MCF 10A (cell line): ENCODE results near the gene HS3ST1. TPM values are rescaled to one million over a fixed set of nuclear protein-coding genes. Genes with fewer than 3 reads are reported as not detected.

Experiments used
- BruUV-seq: library from RNA; stranded (reverse); fragments of 400-500 nt; replicated peaks from 2 replicates; lab custom pipeline; 2021; lab: Mats Ljungman, UMichigan
- CTCF ChIA-PET: fragments of 300-600 bp; sonication (Branson Sonifier 250); formaldehyde crosslinking; extraction: SDS; loops from one replicate; lab custom pipeline; 2021; ENCODE audit warnings: antibody characterized with exemption, inconsistent platforms; lab: Yijun Ruan, JAX
- POLR2A ChIA-PET: fragments of 300-600, 350-650 bp; sonication (Branson Sonifier 250); formaldehyde crosslinking; extraction: SDS; loops from one replicate; lab custom pipeline; 2020; ENCODE audit warnings: antibody characterized with exemption, inconsistent platforms; lab: Yijun Ruan, JAX
- DNase-seq: peaks from one replicate; pipeline ENCODE4 v3.0.0-alpha.2; 2018; ENCODE audit not compliant: unreplicated experiment
- H3K27ac Mint-ChIP-seq: one replicate; pipeline ENCODE4 v1.8.0; 2022; ENCODE audit warnings: mild to moderate bottlenecking, low read depth, mixed read lengths; ENCODE audit not compliant: unreplicated experiment
- H3K27me3 Mint-ChIP-seq: one replicate; pipeline ENCODE4 v1.8.0; 2022; ENCODE audit warnings: mixed read lengths; ENCODE audit not compliant: insufficient read depth, unreplicated experiment
- H3K36me3 Mint-ChIP-seq: one replicate; pipeline ENCODE4 v1.8.0; 2022; ENCODE audit warnings: mild to moderate bottlenecking, moderate library complexity, mixed read lengths; ENCODE audit not compliant: insufficient read depth, unreplicated experiment
- H3K4me1 Mint-ChIP-seq: one replicate; pipeline ENCODE4 v1.8.0; 2022; ENCODE audit warnings: mixed read lengths; ENCODE audit not compliant: insufficient read depth, unreplicated experiment
- H3K4me3 Mint-ChIP-seq: one replicate; pipeline ENCODE4 v1.8.0; 2022; ENCODE audit warnings: mild to moderate bottlenecking, moderate library complexity, mixed read lengths; ENCODE audit not compliant: unreplicated experiment
- H3K9me3 Mint-ChIP-seq: one replicate; pipeline ENCODE4 v1.8.0; 2022; ENCODE audit warnings: mixed read lengths; ENCODE audit not compliant: unreplicated experiment
- CTCF ChIP-seq: fragments of 200-600 bp; IDR thresholded peaks from one replicate; pipeline ENCODE4 v1.8.0; 2022; ENCODE audit warnings: antibody characterized with exemption, mild to moderate bottlenecking; ENCODE audit not compliant: unreplicated experiment
- intact Hi-C: fragments of 100-400 bp; cut with micrococcal nuclease; formaldehyde crosslinking; loops from 2 replicates; pipeline ENCODE4 v1.14.1; 2022
- total RNA-seq: library from RNA; stranded (reverse); gene quantifications from 2 replicates; pipeline ENCODE4 v1.2.3, GENCODE V29; 2022

The HS3ST1 gene
- total RNA-seq, 1 experiment from 2014 or later, result 0.21 TPM

DNA sequence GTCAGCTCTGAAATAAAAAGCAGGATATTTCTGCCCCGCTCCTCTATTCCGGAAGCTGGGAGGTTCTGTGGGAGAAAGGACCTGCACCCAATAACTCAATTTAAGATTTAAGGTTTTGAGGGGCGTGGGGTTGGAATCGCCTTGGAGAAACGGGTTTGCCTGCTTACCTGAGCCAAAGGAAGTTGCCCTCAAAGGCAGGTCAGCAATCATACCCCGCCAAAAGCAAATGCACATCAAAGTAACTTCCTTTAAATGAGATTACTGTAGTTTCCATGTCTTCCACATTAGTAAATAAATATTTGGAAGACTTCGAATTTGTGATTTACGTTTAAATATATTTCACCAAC lies 978 bp upstream of the HS3ST1 start:
- peaks cover 10% of the 10 kb centered on the region for H3K4me1 Mint-ChIP-seq
- no peak for TF ChIP-seq CTCF
- H3K36me3 Mint-ChIP-seq, result no peaks in the 10 kb centered on the region
- intact Hi-C loops, result loop anchor here (1.0 to 10.0 kb wide), 5 partner anchors 68 to 875 kb away; no protein-coding TSS in a partner anchor
- CTCF ChIA-PET, result interaction anchor here (0.6 to 1.8 kb wide), 14 partner anchors 9 to 852 kb away, joined by 3 to 7 read pairs (median 4); no protein-coding TSS in a partner anchor
- no peak overlapping the region for H3K27ac Mint-ChIP-seq
- POLR2A ChIA-PET, result interaction anchor here (0.5 to 1.7 kb wide), 8 partner anchors 22 to 848 kb away, joined by 3 to 6 read pairs (median 3); no protein-coding TSS in a partner anchor
- no peak for DNase-seq
- peak overlapping the region; percentile 83 for H3K4me3 Mint-ChIP-seq
- TSS peak; percentile 75 for BruUV-seq
- peaks cover 11% of the 10 kb centered on the region for H3K27me3 Mint-ChIP-seq
- no peaks in the 10 kb centered on the region for H3K9me3 Mint-ChIP-seq

DNA sequence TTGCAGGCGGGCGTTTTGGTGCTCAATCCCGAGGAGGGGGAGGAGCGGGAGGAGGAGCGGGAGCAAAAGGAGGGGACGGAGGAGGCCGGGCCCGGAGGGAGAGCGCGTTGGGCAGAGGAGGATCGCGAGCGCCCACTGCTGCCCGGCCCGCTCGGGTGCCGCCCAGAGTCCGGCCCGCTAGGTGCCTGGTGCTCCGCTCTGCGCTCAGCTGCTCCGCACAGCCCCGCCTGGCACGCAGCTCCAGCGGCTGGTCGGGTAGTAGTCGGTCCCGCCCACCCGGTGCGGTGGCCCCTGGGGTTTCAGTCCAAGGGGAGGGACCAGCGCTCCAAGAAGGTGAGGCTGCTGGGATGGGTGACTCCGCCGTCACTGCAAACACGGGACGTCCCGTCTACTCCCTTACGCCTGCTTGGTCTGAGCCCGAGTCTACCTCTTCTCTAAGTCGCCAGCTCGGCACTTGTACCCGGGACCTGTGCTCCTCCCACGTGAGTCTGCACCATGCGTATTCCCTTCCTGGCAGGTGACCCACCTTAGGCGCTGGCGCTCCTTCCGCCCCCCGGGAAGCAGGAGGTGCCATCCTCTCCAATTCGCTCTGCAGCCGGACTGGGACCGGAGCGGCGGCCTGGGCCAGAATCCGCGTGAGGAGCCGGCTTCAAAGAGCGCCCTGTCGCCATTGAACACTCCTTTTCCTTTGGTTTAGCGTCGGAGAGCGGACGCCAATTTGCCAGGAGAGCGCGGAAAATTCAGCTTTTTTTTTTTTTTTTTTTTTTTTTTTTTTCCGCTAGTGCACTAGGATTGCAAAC lies 405 bp upstream of the HS3ST1 start:
- Mint-ChIP-seq H3K27ac (no peak overlapping the region), H3K4me1 (peaks cover 10% of the 10 kb centered on the region), H3K27me3 (peaks cover 11% of the 10 kb centered on the region), H3K9me3 (no peaks in the 10 kb centered on the region), H3K36me3 (no peaks in the 10 kb centered on the region), H3K4me3 (peak overlapping the region; percentile 83)
- intact Hi-C loops, result loop anchor here (1.0 to 10.0 kb wide), 5 partner anchors 68 to 874 kb away; no protein-coding TSS in a partner anchor
- ChIA-PET CTCF (interaction anchor here (0.6 to 1.8 kb wide), 18 partner anchors 10 to 852 kb away, joined by 3 to 7 read pairs (median 4); no protein-coding TSS in a partner anchor), POLR2A (interaction anchor here (0.5 to 1.7 kb wide), 12 partner anchors 22 to 848 kb away, joined by 3 to 6 read pairs (median 3); no protein-coding TSS in a partner anchor)
- no TSS peak for BruUV-seq
- peak; percentile 81 for TF ChIP-seq CTCF
- peak; percentile 88 for DNase-seq

- TF ChIP-seq CTCF, result no peak
- intact Hi-C loops, result loop anchor here (5.0 to 10.0 kb wide), 3 partner anchors 70 to 873 kb away; no protein-coding TSS in a partner anchor
- no peak for DNase-seq
- ChIA-PET CTCF (interaction anchor here (1.0 to 1.2 kb wide), 2 partner anchors 11 to 846 kb away, joined by 3 to 6 read pairs; no protein-coding TSS in a partner anchor), POLR2A (interaction anchor here (0.6 kb wide), 1 partner anchor 810 kb away, joined by 4 read pairs; no protein-coding TSS in a partner anchor)
- Mint-ChIP-seq H3K27me3 (peaks cover 11% of the 10 kb centered on the region), H3K4me3 (peak overlapping the region; percentile 83), H3K9me3 (no peaks in the 10 kb centered on the region), H3K36me3 (no peaks in the 10 kb centered on the region), H3K27ac (no peak overlapping the region), H3K4me1 (peaks cover 10% of the 10 kb centered on the region)
- TSS peak; percentile 16 for BruUV-seq
Measured at GRCh38 chr4:11427121-11427996, 1.3 kb downstream of the HS3ST1 start.
